ENCODE data around the gene FAM193A.

- TF ChIP-seq POLR2A (IDR thresholded peaks at IDR 0.05), result no peak
- TF ChIP-seq CTCF (IDR thresholded peaks at IDR 0.05), result no peak
- TF ChIP-seq POLR2AphosphoS5 (IDR thresholded peaks at IDR 0.05), result no peak
Measured at GRCh38 chr4:2576290-2576689, 39.8 kb downstream of the FAM193A start.
